K562 (cell line): ENCODE data around the gene CD164L2. TPM values are rescaled to one million over a fixed set of nuclear protein-coding genes. Genes with fewer than 3 reads are reported as not detected.
A peak's percentile ranks its signal among the peaks of the same experiment; 100 is the strongest.

ENCODE experiments used
- MEIS2 ChIP-seq: fragments of 450-650 bp; IDR thresholded peaks from 2 replicates; pipeline ENCODE4 v1.6.1; 2014; ENCODE audit warnings: mild to moderate bottlenecking; ENCODE audit not compliant: partially characterized antibody
- NKRF ChIP-seq: fragments of 450-650 bp; IDR thresholded peaks from 2 replicates; pipeline ENCODE4 v1.6.1; 2016; ENCODE audit warnings: borderline replicate concordance
- NONO ChIP-seq, 2 experiments: fragments of 200-400 bp in 1 of 2; fragments of 450-650 bp in 1 of 2; formaldehyde crosslinking in 1 of 2; IDR thresholded peaks; 2 replicates each; pipeline ENCODE4 v1.6.1; 2017; ENCODE audit warnings: low read depth in 2 of 2, mild to moderate bottlenecking in 2 of 2, moderate library complexity in 2 of 2, low read length in 1 of 2
- OTX1 ChIP-seq: fragments of 450-650 bp; formaldehyde crosslinking; IDR thresholded peaks from 2 replicates; pipeline ENCODE4 v1.4.0; 2022; ENCODE audit warnings: mild to moderate bottlenecking
- PRPF4 ChIP-seq: fragments of 200-400 bp; formaldehyde crosslinking; IDR thresholded peaks from one replicate; pipeline ENCODE4 v1.6.1; 2017; ENCODE audit warnings: low read length, low read depth, mild to moderate bottlenecking; ENCODE audit not compliant: insufficient read depth, poor library complexity, severe bottlenecking
- RBFOX2 ChIP-seq: fragments of 200-400 bp; formaldehyde crosslinking; IDR thresholded peaks from 2 replicates; pipeline ENCODE4 v1.6.1; 2017; ENCODE audit warnings: low read depth, mild to moderate bottlenecking, low read length, moderate library complexity
- SMARCE1 ChIP-seq: fragments of 450-650 bp; IDR thresholded peaks from 2 replicates; pipeline ENCODE4 v1.7.1; 2016; ENCODE audit warnings: mild to moderate bottlenecking
- SPI1 ChIP-seq: IDR thresholded peaks from 2 replicates; pipeline ENCODE4 v1.6.1; 2011; ENCODE audit warnings: low read depth, low read length, control low read depth, borderline replicate concordance
- ZC3H11A ChIP-seq: IDR thresholded peaks from 2 replicates; pipeline ENCODE4 v1.6.1; 2012; ENCODE audit warnings: low read depth, low read length, improper control_type of control experiment
- ZHX1 ChIP-seq: fragments of 150-350 bp; conservative IDR thresholded peaks from 2 replicates; pipeline ENCODE4 v1.6.1; 2014; ENCODE audit warnings: low read length
- ZNF133 ChIP-seq: fragments of 250-450 bp; sonication (Bioruptor Pico); IDR thresholded peaks from 2 replicates; pipeline ENCODE4 v1.4.0; 2020; ENCODE audit warnings: mild to moderate bottlenecking
- ZNF239 ChIP-seq: fragments of 250-450 bp; sonication (Bioruptor Pico); IDR thresholded peaks from 2 replicates; pipeline ENCODE4 v1.4.0; 2020; ENCODE audit warnings: mild to moderate bottlenecking
- ZNF609 ChIP-seq: sonication (generic); formaldehyde crosslinking; IDR thresholded peaks from 2 replicates; pipeline ENCODE4 v1.8.1; 2023; ENCODE audit warnings: missing genetic modification reagents, mild to moderate bottlenecking, borderline replicate concordance
- polyA plus RNA-seq, 8 experiments: library from polyadenylated mRNA; depleted of rRNA in 4 of 8; stranded (reverse) in 5 of 8; unstranded in 3 of 8; fragments of >200 nt; fragmentation: Nextera tagmentation in 2 of 8; fragmentation: Illumina TruSeq in 1 of 8; extraction: Ambion mirVana in 2 of 8; extraction: Trizol in 1 of 8; gene quantifications; 2 replicates each; pipeline versions ENCODE4 v1.2.1 to v1.2.3, GENCODE V29; 2011 to 2014; ENCODE audit warnings: inconsistent platforms in 1 of 8, missing spikeins in 1 of 8
- total RNA-seq, 7 experiments: library from RNA; depleted of rRNA in 6 of 7; stranded (reverse); fragments of >200 nt in 6 of 7; fragmentation: Illumina TruSeq in 2 of 7; extraction: Trizol in 2 of 7; gene quantifications; 2 replicates each; pipeline versions ENCODE4 v1.2.1 to v1.2.3, GENCODE V29; 2011 to 2021; ENCODE audit warnings: low replicate concordance in 1 of 7

The CD164L2 gene
- total and polyA plus RNA-seq, 9 of the 15 experiments (the other 6 are each of a cell fraction or from before 2014, with no cell fraction given) = 0.08 to 0.92 (median 0.38) TPM; not detected in 1

GRCh38 chr1:27350663-27351540 is 32.2 kb downstream of the CD164L2 start (continued):
- TF ChIP-seq NKRF (no peak), ZNF609 (CRISPR knock-in tag) (no peak), RBFOX2 (peak; percentile 61), ZC3H11A (no peak), ZNF239 (CRISPR knock-in tag) (no peak), SMARCE1 (no peak), SPI1 (no peak), ZHX1 (no peak), PRPF4 (no peak), NONO (IDR thresholded peaks at IDR 0.05; ENCODE audit: low read depth in 2 of 2, low read length in 1 of 2) (peak in 1 of 2 experiments; percentile 46; a peak in 1 of 4 replicates), MEIS2 (peak; percentile 75), OTX1 (no peak), ZNF133 (no peak)
